Thyroid gland (tissue), 4 donors: Measurements from ENCODE around the gene GBP2. TPM values are rescaled to one million over a fixed set of nuclear protein-coding genes. Genes with fewer than 3 reads are reported as not detected.

Experiments
- DNase-seq, 2 donors: peaks; one replicate each; pipeline ENCODE4 v3.0.0-alpha.2; 2019
- H3K27ac ChIP-seq, 3 donors: fragments of 200-600 bp; sonication (generic); 1 replicate in 2 of 3; 2 replicates in 1 of 3; pipeline ENCODE4 v1.5.1; 2016 to 2019; ENCODE audit warnings: mild to moderate bottlenecking in 1 of 3, moderate library complexity in 1 of 3
- H3K27me3 ChIP-seq: fragments of 200-600 bp; sonication (generic); one replicate; pipeline ENCODE4 v1.5.1; 2019
- H3K36me3 ChIP-seq, 2 donors: fragments of 200-600 bp; sonication (generic); one replicate each; pipeline ENCODE4 v1.5.1; 2016 to 2019
- H3K4me1 ChIP-seq, 2 donors: fragments of 200-600 bp; sonication (generic); one replicate each; pipeline ENCODE4 v1.5.1; 2017 to 2019
- H3K4me3 ChIP-seq, 3 donors: fragments of 200-600 bp; sonication (generic); replicated peaks in 1 of 3; 1 replicate in 2 of 3; 2 replicates in 1 of 3; pipeline ENCODE4 v1.5.1; 2016; ENCODE audit warnings: mild to moderate bottlenecking in 1 of 3
- H3K9me3 ChIP-seq: fragments of 200-600 bp; sonication (generic); one replicate; pipeline ENCODE4 v1.5.1; 2017
- CTCF ChIP-seq, 6 experiments: fragments of 200-600 bp in 3 of 6; fragments of 450-650 bp in 3 of 6; sonication (generic) in 3 of 6; IDR thresholded peaks; one replicate each; pipeline ENCODE4 v1.5.1; 2016 to 2019; ENCODE audit warnings: antibody characterized with exemption in 6 of 6, mild to moderate bottlenecking in 2 of 6, inconsistent platforms in 1 of 6, moderate library complexity in 1 of 6
- POLR2A ChIP-seq, 2 donors: fragments of 450-650 bp; IDR thresholded peaks; one replicate each; pipeline ENCODE4 v1.6.1; 2017; ENCODE audit warnings: antibody characterized with exemption in 2 of 2, mild to moderate bottlenecking in 2 of 2, moderate library complexity in 1 of 2
- WGBS, 2 donors: methylation state at CpG; one replicate each; pipeline ENCODE4 v1.1.5; 2017; 5-methylcytosine and 5-hydroxymethylcytosine counted together
- intact Hi-C: fragments of 100-400 bp; cut with DNase I; formaldehyde crosslinking; loops from one replicate; pipeline ENCODE4 v1.15.1; 2023
- total RNA-seq, 4 donors: library from RNA; depleted of rRNA; stranded (reverse); fragments of >200 nt; gene quantifications; one replicate each; pipeline ENCODE4 v1.2.3, GENCODE V29; 2016

GBP2 gene
- total RNA-seq = 10 to 100 TPM; 11.0 to 44.3 (median 17.2) TPM

GRCh38 chr1:89125913-89126580, at the start of gene GBP2:
TSS of gene GBP2 (minus strand) at chr1:89126114. CDS start at chr1:89121966, 4,148 bp downstream.
- Histone ChIP-seq H3K4me1 (peaks cover 10 to 14% of the 10 kb centered on the region in 2 donors), H3K36me3 (no peaks in the 10 kb centered on the region), H3K27me3 (no peaks in the 10 kb centered on the region), H3K27ac (peak within 1 kb of the TSS; percentile 75 to 94 (median 85)), H3K4me3 (peak within 1 kb of the TSS in 1 of 3 donors; percentile 27), H3K9me3 (no peaks in the 10 kb centered on the region)
- peak in 1 of 2 donors; percentile 60 for TF ChIP-seq POLR2A (IDR thresholded peaks at IDR 0.05)
- TF ChIP-seq CTCF (IDR thresholded peaks at IDR 0.05) = no peak
- intact Hi-C loops = no loop called here
- no peak for DNase-seq
- 30 to 48% methylated on average over 6 of the region's 6 CpGs for WGBS, 2 donors

GRCh38 chr1:89174491-89174890, 48.6 kb upstream of the GBP2 start:
- 87 to 90% methylated on average over 3 of the region's 3 CpGs for WGBS, 2 donors
- TF ChIP-seq POLR2A (IDR thresholded peaks at IDR 0.05) (no peak), CTCF (IDR thresholded peaks at IDR 0.05) (no peak)
- Histone ChIP-seq H3K27me3 (no peaks in the 10 kb centered on the region), H3K36me3 (no peaks in the 10 kb centered on the region), H3K4me3 (no peak overlapping the region), H3K9me3 (no peaks in the 10 kb centered on the region), H3K4me1 (no peaks in the 10 kb centered on the region), H3K27ac (no peak overlapping the region)
- no peak for DNase-seq
- intact Hi-C loops = no loop called here

GRCh38 chr1:89172468-89173143, 46.7 kb upstream of the GBP2 start:
- Histone ChIP-seq H3K4me1 (no peaks in the 10 kb centered on the region), H3K9me3 (no peaks in the 10 kb centered on the region), H3K36me3 (no peaks in the 10 kb centered on the region), H3K4me3 (no peak overlapping the region), H3K27me3 (no peaks in the 10 kb centered on the region), H3K27ac (no peak overlapping the region)
- WGBS, 2 donors = 95 to 97% methylated on average over 4 of the region's 4 CpGs
- intact Hi-C loops = no loop called here
- TF ChIP-seq POLR2A (IDR thresholded peaks at IDR 0.05) (no peak), CTCF (IDR thresholded peaks at IDR 0.05) (no peak)
- DNase-seq = no peak

GRCh38 chr1:89171067-89171438, 45.1 kb upstream of the GBP2 start:
- TF ChIP-seq CTCF (IDR thresholded peaks at IDR 0.05) = no peak
- no peak for TF ChIP-seq POLR2A (IDR thresholded peaks at IDR 0.05)
- no peak overlapping the region for H3K27ac ChIP-seq
- no peak for DNase-seq
- intact Hi-C loops = no loop called here
- no peaks in the 10 kb centered on the region for H3K4me1 ChIP-seq
- no peak overlapping the region for H3K4me3 ChIP-seq
- H3K36me3 ChIP-seq = no peaks in the 10 kb centered on the region
- H3K27me3 ChIP-seq = no peaks in the 10 kb centered on the region
- no peaks in the 10 kb centered on the region for H3K9me3 ChIP-seq
